Measurements from ENCODE around the gene RAD51B.

DNA sequence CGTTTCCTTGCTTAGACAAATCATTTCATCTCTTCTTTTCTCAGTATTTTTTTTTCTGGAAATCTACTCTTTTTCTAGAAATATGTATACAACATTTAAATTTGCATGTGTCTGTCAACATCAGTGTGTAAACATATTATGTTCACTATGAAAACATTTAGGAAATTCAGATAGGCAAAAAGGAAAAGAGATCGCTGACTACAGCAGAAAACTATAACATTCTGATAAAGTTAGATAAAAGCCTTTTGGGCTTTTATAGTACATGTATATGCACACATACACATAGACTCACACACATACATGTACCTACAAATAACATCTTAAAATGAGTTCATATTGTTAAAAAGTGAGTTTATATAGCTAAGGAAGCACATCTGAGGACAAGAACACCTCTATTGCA lies 142.1 kb downstream of the RAD51B start:
- TF ChIP-seq, protein P1, sequence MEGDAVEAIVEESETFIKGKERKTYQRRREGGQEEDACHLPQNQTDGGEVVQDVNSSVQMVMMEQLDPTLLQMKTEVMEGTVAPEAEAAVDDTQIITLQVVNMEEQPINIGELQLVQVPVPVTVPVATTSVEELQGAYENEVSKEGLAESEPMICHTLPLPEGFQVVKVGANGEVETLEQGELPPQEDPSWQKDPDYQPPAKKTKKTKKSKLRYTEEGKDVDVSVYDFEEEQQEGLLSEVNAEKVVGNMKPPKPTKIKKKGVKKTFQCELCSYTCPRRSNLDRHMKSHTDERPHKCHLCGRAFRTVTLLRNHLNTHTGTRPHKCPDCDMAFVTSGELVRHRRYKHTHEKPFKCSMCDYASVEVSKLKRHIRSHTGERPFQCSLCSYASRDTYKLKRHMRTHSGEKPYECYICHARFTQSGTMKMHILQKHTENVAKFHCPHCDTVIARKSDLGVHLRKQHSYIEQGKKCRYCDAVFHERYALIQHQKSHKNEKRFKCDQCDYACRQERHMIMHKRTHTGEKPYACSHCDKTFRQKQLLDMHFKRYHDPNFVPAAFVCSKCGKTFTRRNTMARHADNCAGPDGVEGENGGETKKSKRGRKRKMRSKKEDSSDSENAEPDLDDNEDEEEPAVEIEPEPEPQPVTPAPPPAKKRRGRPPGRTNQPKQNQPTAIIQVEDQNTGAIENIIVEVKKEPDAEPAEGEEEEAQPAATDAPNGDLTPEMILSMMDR (CRISPR knock-in tag; IDR thresholded peaks at IDR 0.05): no peak
- TF ChIP-seq RFX5 (IDR thresholded peaks at IDR 0.05; ENCODE audit: low read depth, low read length) (no peak), SMAD3 (CRISPR knock-in tag; IDR thresholded peaks at IDR 0.05) (no peak), ZNF17 (CRISPR knock-in tag; IDR thresholded peaks at IDR 0.05) (no peak), SRY (CRISPR knock-in tag; IDR thresholded peaks at IDR 0.05) (no peak), ZNF468 (CRISPR knock-in tag; IDR thresholded peaks at IDR 0.05) (no peak), SRF (IDR thresholded peaks at IDR 0.05; ENCODE audit: low read depth, low read length) (no peak), EP300 (IDR thresholded peaks at IDR 0.05; ENCODE audit: low read depth in 2 of 2, low read length in 2 of 2) (no peak), EP300 (CRISPR knock-in tag; IDR thresholded peaks at IDR 0.05; ENCODE audit: borderline replicate concordance) (no peak), HDAC1 (CRISPR knock-in tag; IDR thresholded peaks at IDR 0.05) (no peak), ZSCAN21 (CRISPR knock-in tag; IDR thresholded peaks at IDR 0.05; ENCODE audit: borderline replicate concordance) (no peak)
- TF ChIP-seq, protein P2, sequence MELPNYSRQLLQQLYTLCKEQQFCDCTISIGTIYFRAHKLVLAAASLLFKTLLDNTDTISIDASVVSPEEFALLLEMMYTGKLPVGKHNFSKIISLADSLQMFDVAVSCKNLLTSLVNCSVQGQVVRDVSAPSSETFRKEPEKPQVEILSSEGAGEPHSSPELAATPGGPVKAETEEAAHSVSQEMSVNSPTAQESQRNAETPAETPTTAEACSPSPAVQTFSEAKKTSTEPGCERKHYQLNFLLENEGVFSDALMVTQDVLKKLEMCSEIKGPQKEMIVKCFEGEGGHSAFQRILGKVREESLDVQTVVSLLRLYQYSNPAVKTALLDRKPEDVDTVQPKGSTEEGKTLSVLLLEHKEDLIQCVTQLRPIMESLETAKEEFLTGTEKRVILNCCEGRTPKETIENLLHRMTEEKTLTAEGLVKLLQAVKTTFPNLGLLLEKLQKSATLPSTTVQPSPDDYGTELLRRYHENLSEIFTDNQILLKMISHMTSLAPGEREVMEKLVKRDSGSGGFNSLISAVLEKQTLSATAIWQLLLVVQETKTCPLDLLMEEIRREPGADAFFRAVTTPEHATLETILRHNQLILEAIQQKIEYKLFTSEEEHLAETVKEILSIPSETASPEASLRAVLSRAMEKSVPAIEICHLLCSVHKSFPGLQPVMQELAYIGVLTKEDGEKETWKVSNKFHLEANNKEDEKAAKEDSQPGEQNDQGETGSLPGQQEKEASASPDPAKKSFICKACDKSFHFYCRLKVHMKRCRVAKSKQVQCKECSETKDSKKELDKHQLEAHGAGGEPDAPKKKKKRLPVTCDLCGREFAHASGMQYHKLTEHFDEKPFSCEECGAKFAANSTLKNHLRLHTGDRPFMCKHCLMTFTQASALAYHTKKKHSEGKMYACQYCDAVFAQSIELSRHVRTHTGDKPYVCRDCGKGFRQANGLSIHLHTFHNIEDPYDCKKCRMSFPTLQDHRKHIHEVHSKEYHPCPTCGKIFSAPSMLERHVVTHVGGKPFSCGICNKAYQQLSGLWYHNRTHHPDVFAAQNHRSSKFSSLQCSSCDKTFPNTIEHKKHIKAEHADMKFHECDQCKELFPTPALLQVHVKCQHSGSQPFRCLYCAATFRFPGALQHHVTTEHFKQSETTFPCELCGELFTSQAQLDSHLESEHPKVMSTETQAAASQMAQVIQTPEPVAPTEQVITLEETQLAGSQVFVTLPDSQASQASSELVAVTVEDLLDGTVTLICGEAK (IDR thresholded peaks at IDR 0.05): no peak
- TF ChIP-seq, protein P2 (CRISPR knock-in tag; IDR thresholded peaks at IDR 0.05): no peak
- TF ChIP-seq, protein P3, sequence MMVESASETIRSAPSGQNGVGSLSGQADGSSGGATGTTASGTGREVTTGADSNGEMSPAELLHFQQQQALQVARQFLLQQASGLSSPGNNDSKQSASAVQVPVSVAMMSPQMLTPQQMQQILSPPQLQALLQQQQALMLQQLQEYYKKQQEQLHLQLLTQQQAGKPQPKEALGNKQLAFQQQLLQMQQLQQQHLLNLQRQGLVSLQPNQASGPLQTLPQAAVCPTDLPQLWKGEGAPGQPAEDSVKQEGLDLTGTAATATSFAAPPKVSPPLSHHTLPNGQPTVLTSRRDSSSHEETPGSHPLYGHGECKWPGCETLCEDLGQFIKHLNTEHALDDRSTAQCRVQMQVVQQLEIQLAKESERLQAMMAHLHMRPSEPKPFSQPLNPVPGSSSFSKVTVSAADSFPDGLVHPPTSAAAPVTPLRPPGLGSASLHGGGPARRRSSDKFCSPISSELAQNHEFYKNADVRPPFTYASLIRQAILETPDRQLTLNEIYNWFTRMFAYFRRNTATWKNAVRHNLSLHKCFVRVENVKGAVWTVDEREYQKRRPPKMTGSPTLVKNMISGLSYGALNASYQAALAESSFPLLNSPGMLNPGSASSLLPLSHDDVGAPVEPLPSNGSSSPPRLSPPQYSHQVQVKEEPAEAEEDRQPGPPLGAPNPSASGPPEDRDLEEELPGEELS (CRISPR knock-in tag; IDR thresholded peaks at IDR 0.05): no peak

Measured in HepG2 (cell line).